GM12878 (cell line): ENCODE results near the gene ANO6. TPM values are rescaled to one million over a fixed set of nuclear protein-coding genes. Genes with fewer than 3 reads are reported as not detected.

Source experiments
- ATAC-seq: fragments of 200-7000 bp; cut with Tn5 transposase; 3 replicates; pipeline ENCODE4 v1.9.1; 2020; ENCODE audit warnings: mild to moderate bottlenecking, moderate library complexity
- BruUV-seq: library from RNA; stranded (reverse); fragments of 400-500 nt; replicated peaks from 2 replicates; lab custom pipeline; 2021; lab: Mats Ljungman, UMichigan
- CTCF ChIA-PET: fragments of 300-600 bp; sonication (Branson Sonifier 250); formaldehyde crosslinking; extraction: SDS; loops from one replicate; lab custom pipeline; 2021; ENCODE audit warnings: inconsistent platforms; lab: Yijun Ruan, JAX
- POLR2A ChIA-PET: fragments of 350-600 bp; formaldehyde crosslinking; extraction: SDS; loops from one replicate; lab custom pipeline; 2021; ENCODE audit warnings: inconsistent platforms; lab: Charles Lee
- RAD21 ChIA-PET: fragments of 300-600 bp; sonication (Branson Sonifier 250); formaldehyde crosslinking; loops from one replicate; lab custom pipeline; 2023; ENCODE audit warnings: antibody characterized with exemption; ENCODE audit not compliant: unreplicated experiment; lab: Charles Lee
- SMC1A ChIA-PET: fragments of 300-600 bp; sonication (Branson Sonifier 250); formaldehyde crosslinking; loops from one replicate; lab custom pipeline; 2023; ENCODE audit not compliant: unreplicated experiment, uncharacterized antibody; lab: Charles Lee
- DNase-seq: peaks from one replicate; pipeline ENCODE4 v3.0.0-alpha.2; 2011; ENCODE audit warnings: low read depth, low spot score
- FAIRE-seq: peaks from 3 replicates; lab custom pipeline; 2011; peaks lifted over from hg19 to GRCh38; lab: Jason Lieb, UNC
- H2AFZ ChIP-seq: 2 replicates; pipeline ENCODE4 v1.6.0; 2011; ENCODE audit warnings: low read depth, low read length, control low read depth; ENCODE audit not compliant: control insufficient read depth
- H3K27ac ChIP-seq: 2 replicates; pipeline ENCODE4 v1.5.1; 2011; ENCODE audit warnings: control low read depth; ENCODE audit not compliant: control insufficient read depth, insufficient read depth
- H3K27me3 ChIP-seq, 2 experiments: replicated peaks in 1 of 2; 2 replicates each; pipeline versions ENCODE4 v1.6.0 to v1.6.1; 2011; ENCODE audit warnings: low read length in 1 of 2; ENCODE audit not compliant: control insufficient read depth in 2 of 2, insufficient read depth in 2 of 2
- H3K36me3 ChIP-seq, 2 experiments: 2 replicates each; pipeline ENCODE4 v1.5.1; 2011; ENCODE audit warnings: low read length in 1 of 2; ENCODE audit not compliant: control insufficient read depth in 2 of 2, insufficient read depth in 2 of 2
- H3K4me1 ChIP-seq: 2 replicates; pipeline ENCODE4 v1.6.1; 2011; ENCODE audit warnings: mild to moderate bottlenecking, low read length, moderate library complexity, mixed read lengths; ENCODE audit not compliant: control insufficient read depth, insufficient read depth
- H3K4me2 ChIP-seq: 2 replicates; pipeline ENCODE4 v1.6.0; 2011; ENCODE audit warnings: control low read depth; ENCODE audit not compliant: control insufficient read depth, insufficient read depth
- H3K4me3 ChIP-seq: fragments of 200-600 bp; sonication (generic); 2 replicates; pipeline ENCODE4 v1.5.1; 2016
- H3K79me2 ChIP-seq: 2 replicates; pipeline ENCODE4 v1.6.0; 2011; ENCODE audit warnings: low read length; ENCODE audit not compliant: control insufficient read depth, insufficient read depth
- H3K9ac ChIP-seq: 2 replicates; pipeline ENCODE4 v1.8.0; 2011; ENCODE audit warnings: low read length, control low read depth, mixed read lengths; ENCODE audit not compliant: control insufficient read depth, insufficient read depth
- H3K9me3 ChIP-seq: replicated peaks from 3 replicates; pipeline ENCODE4 v1.5.1; 2011; ENCODE audit warnings: mild to moderate bottlenecking, low read length; ENCODE audit not compliant: control insufficient read depth, insufficient read depth
- H4K20me1 ChIP-seq: 2 replicates; pipeline ENCODE4 v1.6.0; 2011; ENCODE audit not compliant: control insufficient read depth, insufficient read depth
- BRCA1 ChIP-seq: IDR thresholded peaks from 2 replicates; pipeline ENCODE4 v1.6.1; 2011; ENCODE audit warnings: low read depth, low read length, improper control_type of control experiment
- CEBPB ChIP-seq, 2 experiments: fragments of 150-350 bp in 1 of 2; IDR thresholded peaks; 2 replicates each; pipeline ENCODE4 v1.6.1; 2012 to 2014; ENCODE audit warnings: low read depth in 2 of 2, low read length in 2 of 2, borderline replicate concordance in 1 of 2, inconsistent platforms in 1 of 2
- CHD1 ChIP-seq: IDR thresholded peaks from 2 replicates; pipeline ENCODE4 v1.6.1; 2012; ENCODE audit warnings: low read depth, low read length, improper control_type of control experiment
- HDAC6 ChIP-seq: fragments of 200-600 bp; sonication (generic); IDR thresholded peaks from one replicate; pipeline ENCODE4 v1.8.0; 2017; ENCODE audit warnings: antibody characterized with exemption; ENCODE audit not compliant: unreplicated experiment
- IKZF2 ChIP-seq, 2 experiments: fragments of 450-650 bp; IDR thresholded peaks; 2 replicates each; pipeline ENCODE4 v1.6.1; 2017; ENCODE audit warnings: mild to moderate bottlenecking in 2 of 2, moderate library complexity in 2 of 2
- MEF2B ChIP-seq: fragments of 450-650 bp; IDR thresholded peaks from 2 replicates; pipeline ENCODE4 v1.6.1; 2018; ENCODE audit warnings: mild to moderate bottlenecking, moderate library complexity; ENCODE audit not compliant: partially characterized antibody, poor library complexity, severe bottlenecking
- PAX5 ChIP-seq: IDR thresholded peaks from 2 replicates; pipeline ENCODE4 v1.6.1; 2011; ENCODE audit warnings: low read depth, low read length, borderline replicate concordance
- POLR2A ChIP-seq: IDR thresholded peaks from 2 replicates; pipeline ENCODE4 v1.6.1; 2011; ENCODE audit warnings: low read depth, mild to moderate bottlenecking, low read length
- SIN3A ChIP-seq: IDR thresholded peaks from 2 replicates; pipeline ENCODE4 v1.6.1; 2012; ENCODE audit warnings: low read depth, low read length, improper control_type of control experiment
- STAT3 ChIP-seq: IDR thresholded peaks from 2 replicates; pipeline ENCODE4 v1.6.1; 2011; ENCODE audit warnings: low read depth, low read length, improper control_type of control experiment
- ZNF217 ChIP-seq: fragments of 450-650 bp; IDR thresholded peaks from 2 replicates; pipeline ENCODE4 v1.6.1; 2017; ENCODE audit warnings: antibody characterized with exemption, mild to moderate bottlenecking
- ZNF622 ChIP-seq: fragments of 450-650 bp; IDR thresholded peaks from 2 replicates; pipeline ENCODE4 v1.6.1; 2017; ENCODE audit warnings: mild to moderate bottlenecking, inconsistent platforms
- ZSCAN29 ChIP-seq: fragments of 450-650 bp; IDR thresholded peaks from 2 replicates; pipeline ENCODE4 v1.6.1; 2017; ENCODE audit warnings: mild to moderate bottlenecking, moderate library complexity
- WGBS: methylation state at CpG from one replicate; pipeline ENCODE4 v1.1.6; 2016; ENCODE audit warnings: low lambda C conversion rate; ENCODE audit not compliant: insufficient replicate concordance, insufficient coverage; ENCODE audit errors: missing lambda C conversion rate; 5-methylcytosine and 5-hydroxymethylcytosine counted together
- in situ Hi-C: fragments of 300-500 bp; cut with MboI; formaldehyde crosslinking; loops from 9 replicates; pipeline ENCODE4 v1.14.3; 2018; ENCODE audit warnings: mixed read lengths
- intact Hi-C: fragments of 100-400 bp; cut with micrococcal nuclease; formaldehyde crosslinking; loops from one replicate; pipeline ENCODE4 v1.14.2; 2022; ENCODE audit not compliant: unreplicated experiment
- polyA plus RNA-seq, 11 experiments: library from polyadenylated mRNA; depleted of rRNA in 4 of 11; unstranded in 6 of 11; stranded (reverse) in 5 of 11; fragments of >200 nt; fragmentation: Nextera tagmentation in 4 of 11; fragmentation: Illumina TruSeq in 1 of 11; extraction: Ambion mirVana in 4 of 11; extraction: Trizol in 1 of 11; gene quantifications; 1 replicate in 1 of 11; 2 replicates in 10 of 11; pipeline versions ENCODE4 v1.2.1 to v1.2.3, GENCODE V29; 2011 to 2016; ENCODE audit warnings: inconsistent platforms in 2 of 11, missing spikeins in 2 of 11, low read depth in 1 of 11
- total RNA-seq, 4 experiments: library from RNA; depleted of rRNA in 3 of 4; stranded (reverse); fragments of >200 nt in 3 of 4; fragmentation: Illumina TruSeq in 1 of 4; extraction: Trizol in 1 of 4; gene quantifications; 2 replicates each; pipeline versions ENCODE4 v1.2.1 to v1.2.3, GENCODE V29; 2013 to 2021
- TF ChIP-seq, protein P1 (sequence below): fragments of 450-650 bp; IDR thresholded peaks from 2 replicates; pipeline ENCODE4 v1.6.1; 2014; ENCODE audit warnings: mild to moderate bottlenecking
- TF ChIP-seq, protein P2 (sequence below): fragments of 450-650 bp; IDR thresholded peaks from 2 replicates; pipeline ENCODE4 v1.6.1; 2018; ENCODE audit warnings: borderline replicate concordance, mild to moderate bottlenecking; ENCODE audit not compliant: partially characterized antibody
- TF ChIP-seq, protein P3 (sequence below): fragments of 450-650 bp; IDR thresholded peaks from 2 replicates; pipeline ENCODE4 v1.6.1; 2016; ENCODE audit warnings: mild to moderate bottlenecking
- TF ChIP-seq, protein P4 (sequence below): fragments of 150-350 bp; IDR thresholded peaks from 2 replicates; pipeline ENCODE4 v1.6.1; 2016; ENCODE audit warnings: low read depth, low read length

Gene ANO6
- total and polyA plus RNA-seq, 10 of the 15 experiments (the other 5 are each of a cell fraction or from before 2014, with no cell fraction given), result 4.6 to 30.3 (median 26.0) TPM

DNA sequence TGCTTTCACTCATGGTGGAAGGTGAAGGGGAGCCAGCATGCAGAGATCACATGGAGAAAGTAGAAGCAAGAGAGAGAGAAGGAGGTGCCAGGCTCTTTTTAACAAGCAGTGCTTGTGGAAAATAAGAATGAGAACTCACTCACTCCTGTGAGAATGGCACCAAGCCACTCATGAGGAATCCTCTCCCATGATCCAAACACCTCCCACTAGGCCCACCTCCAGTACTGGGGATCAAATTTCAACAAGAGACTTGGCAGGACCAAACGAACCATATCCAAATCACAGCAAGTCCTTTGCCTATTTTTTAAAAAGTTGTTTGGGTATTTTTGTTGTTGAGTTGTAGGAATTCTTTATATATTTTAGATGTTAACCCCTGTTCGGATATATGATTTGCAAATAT, 267.7 kb downstream of the ANO6 start:
- BruUV-seq, result no TSS peak
- CTCF ChIA-PET, result no interaction called here
- FAIRE-seq (no peak), ATAC-seq (no peak), DNase-seq (no peak)
- H2AFZ ChIP-seq, result no peak overlapping the region
- POLR2A ChIA-PET, result no interaction called here
- SMC1A ChIA-PET, result interaction anchor here (0.6 kb wide), 1 partner anchor 8 kb away, joined by 3 read pairs; no protein-coding TSS in a partner anchor
- H3K79me2 ChIP-seq, result no peaks in the 10 kb centered on the region
- H3K4me2 ChIP-seq, result no peak overlapping the region
- H3K27ac ChIP-seq, result no peak overlapping the region
- WGBS, result 40% methylated on average over 2 of the region's 2 CpGs
- H3K36me3 ChIP-seq, result no peaks in the 10 kb centered on the region
- no peaks in the 10 kb centered on the region for H3K4me1 ChIP-seq
- RAD21 ChIA-PET, result no interaction called here
- H3K9me3 ChIP-seq, result no peaks in the 10 kb centered on the region
- no peak overlapping the region for H3K4me3 ChIP-seq
- in situ Hi-C loops (no loop called here), intact Hi-C loops (no loop called here)
- H3K9ac ChIP-seq, result no peak overlapping the region
- H3K27me3 ChIP-seq, result no peaks in the 10 kb centered on the region
- TF ChIP-seq STAT3 (no peak), PAX5 (no peak), POLR2A (no peak), BRCA1 (no peak), CHD1 (no peak), CEBPB (IDR thresholded peaks at IDR 0.05; ENCODE audit: borderline replicate concordance in 1 of 2, low read depth in 2 of 2, low read length in 2 of 2) (no peak), IKZF2 (IDR thresholded peaks at IDR 0.05) (no peak), SIN3A (no peak), HDAC6 (no peak), ZSCAN29 (no peak), ZNF217 (no peak), ZNF622 (no peak), MEF2B (no peak)
- TF ChIP-seq, protein P1, sequence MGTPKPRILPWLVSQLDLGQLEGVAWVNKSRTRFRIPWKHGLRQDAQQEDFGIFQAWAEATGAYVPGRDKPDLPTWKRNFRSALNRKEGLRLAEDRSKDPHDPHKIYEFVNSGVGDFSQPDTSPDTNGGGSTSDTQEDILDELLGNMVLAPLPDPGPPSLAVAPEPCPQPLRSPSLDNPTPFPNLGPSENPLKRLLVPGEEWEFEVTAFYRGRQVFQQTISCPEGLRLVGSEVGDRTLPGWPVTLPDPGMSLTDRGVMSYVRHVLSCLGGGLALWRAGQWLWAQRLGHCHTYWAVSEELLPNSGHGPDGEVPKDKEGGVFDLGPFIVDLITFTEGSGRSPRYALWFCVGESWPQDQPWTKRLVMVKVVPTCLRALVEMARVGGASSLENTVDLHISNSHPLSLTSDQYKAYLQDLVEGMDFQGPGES, result no peak
- TF ChIP-seq, protein P2, sequence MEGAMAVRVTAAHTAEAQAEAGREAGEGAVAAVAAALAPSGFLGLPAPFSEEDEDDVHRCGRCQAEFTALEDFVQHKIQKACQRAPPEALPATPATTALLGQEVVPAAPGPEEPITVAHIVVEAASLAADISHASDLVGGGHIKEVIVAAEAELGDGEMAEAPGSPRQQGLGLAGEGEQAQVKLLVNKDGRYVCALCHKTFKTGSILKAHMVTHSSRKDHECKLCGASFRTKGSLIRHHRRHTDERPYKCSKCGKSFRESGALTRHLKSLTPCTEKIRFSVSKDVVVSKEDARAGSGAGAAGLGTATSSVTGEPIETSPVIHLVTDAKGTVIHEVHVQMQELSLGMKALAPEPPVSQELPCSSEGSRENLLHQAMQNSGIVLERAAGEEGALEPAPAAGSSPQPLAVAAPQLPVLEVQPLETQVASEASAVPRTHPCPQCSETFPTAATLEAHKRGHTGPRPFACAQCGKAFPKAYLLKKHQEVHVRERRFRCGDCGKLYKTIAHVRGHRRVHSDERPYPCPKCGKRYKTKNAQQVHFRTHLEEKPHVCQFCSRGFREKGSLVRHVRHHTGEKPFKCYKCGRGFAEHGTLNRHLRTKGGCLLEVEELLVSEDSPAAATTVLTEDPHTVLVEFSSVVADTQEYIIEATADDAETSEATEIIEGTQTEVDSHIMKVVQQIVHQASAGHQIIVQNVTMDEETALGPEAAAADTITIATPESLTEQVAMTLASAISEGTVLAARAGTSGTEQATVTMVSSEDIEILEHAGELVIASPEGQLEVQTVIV, result no peak
- TF ChIP-seq, protein P3, sequence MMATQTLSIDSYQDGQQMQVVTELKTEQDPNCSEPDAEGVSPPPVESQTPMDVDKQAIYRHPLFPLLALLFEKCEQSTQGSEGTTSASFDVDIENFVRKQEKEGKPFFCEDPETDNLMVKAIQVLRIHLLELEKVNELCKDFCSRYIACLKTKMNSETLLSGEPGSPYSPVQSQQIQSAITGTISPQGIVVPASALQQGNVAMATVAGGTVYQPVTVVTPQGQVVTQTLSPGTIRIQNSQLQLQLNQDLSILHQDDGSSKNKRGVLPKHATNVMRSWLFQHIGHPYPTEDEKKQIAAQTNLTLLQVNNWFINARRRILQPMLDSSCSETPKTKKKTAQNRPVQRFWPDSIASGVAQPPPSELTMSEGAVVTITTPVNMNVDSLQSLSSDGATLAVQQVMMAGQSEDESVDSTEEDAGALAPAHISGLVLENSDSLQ, result no peak
- TF ChIP-seq, protein P4, sequence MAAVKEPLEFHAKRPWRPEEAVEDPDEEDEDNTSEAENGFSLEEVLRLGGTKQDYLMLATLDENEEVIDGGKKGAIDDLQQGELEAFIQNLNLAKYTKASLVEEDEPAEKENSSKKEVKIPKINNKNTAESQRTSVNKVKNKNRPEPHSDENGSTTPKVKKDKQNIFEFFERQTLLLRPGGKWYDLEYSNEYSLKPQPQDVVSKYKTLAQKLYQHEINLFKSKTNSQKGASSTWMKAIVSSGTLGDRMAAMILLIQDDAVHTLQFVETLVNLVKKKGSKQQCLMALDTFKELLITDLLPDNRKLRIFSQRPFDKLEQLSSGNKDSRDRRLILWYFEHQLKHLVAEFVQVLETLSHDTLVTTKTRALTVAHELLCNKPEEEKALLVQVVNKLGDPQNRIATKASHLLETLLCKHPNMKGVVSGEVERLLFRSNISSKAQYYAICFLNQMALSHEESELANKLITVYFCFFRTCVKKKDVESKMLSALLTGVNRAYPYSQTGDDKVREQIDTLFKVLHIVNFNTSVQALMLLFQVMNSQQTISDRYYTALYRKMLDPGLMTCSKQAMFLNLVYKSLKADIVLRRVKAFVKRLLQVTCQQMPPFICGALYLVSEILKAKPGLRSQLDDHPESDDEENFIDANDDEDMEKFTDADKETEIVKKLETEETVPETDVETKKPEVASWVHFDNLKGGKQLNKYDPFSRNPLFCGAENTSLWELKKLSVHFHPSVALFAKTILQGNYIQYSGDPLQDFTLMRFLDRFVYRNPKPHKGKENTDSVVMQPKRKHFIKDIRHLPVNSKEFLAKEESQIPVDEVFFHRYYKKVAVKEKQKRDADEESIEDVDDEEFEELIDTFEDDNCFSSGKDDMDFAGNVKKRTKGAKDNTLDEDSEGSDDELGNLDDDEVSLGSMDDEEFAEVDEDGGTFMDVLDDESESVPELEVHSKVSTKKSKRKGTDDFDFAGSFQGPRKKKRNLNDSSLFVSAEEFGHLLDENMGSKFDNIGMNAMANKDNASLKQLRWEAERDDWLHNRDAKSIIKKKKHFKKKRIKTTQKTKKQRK, result no peak
- TF ChIP-seq, all 136 proteins: peak for 0
- no peaks in the 10 kb centered on the region for H4K20me1 ChIP-seq
